Measurements from ENCODE around the gene FOXL3.
A peak's percentile ranks its signal among the peaks of the same experiment; 100 is the strongest.
"Not testable (repeated sequence)": the region's sequence is repeated elsewhere in the genome, so short reads cannot be mapped to it uniquely, and the experiment has no call there.

Gene FOXL3

DNA sequence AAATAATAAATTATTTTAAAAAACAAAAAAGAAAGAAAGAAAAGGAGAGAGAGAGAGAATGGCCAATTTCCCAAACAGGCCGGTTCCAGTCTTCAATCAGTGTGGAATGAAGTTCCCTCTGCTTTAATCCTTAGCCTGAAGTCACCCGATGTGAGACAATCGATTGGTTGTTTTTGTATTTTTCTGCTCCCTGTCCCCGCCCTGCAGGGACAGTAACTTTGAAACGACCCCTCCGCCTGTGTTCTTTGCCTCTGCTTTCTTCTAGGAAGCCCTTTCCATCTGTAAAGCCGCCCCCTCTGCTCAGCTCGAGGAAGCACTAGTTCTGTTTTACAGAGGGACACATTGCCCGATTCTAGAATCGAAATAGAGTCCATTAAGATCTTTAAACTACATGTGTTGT lies 33.4 kb downstream of the FOXL3 start:
- DNase-seq (ENCODE audit: low read depth in 2 of 2) = no peak

DNA sequence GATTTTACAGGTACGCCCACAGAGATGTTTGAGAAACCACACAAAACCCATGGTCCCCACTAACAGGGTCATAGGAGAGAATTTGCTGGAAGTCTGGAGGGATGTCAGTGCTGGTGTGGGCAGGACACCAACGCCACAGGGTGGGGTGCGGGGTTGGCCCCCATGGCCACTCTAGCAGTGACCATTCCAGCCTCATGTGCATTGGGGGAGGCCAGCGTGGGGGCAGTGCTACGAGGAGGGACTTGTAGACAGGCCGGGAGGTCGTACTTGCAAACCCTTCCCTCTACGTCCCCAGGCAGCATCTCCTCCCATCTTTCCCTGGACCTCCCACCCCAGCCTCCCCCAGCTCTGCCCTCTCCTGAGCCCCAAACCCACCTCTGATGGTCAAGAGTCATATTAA lies 34.0 kb downstream of the FOXL3 start:
- no peak for DNase-seq (ENCODE audit: low read depth in 2 of 2)

DNA sequence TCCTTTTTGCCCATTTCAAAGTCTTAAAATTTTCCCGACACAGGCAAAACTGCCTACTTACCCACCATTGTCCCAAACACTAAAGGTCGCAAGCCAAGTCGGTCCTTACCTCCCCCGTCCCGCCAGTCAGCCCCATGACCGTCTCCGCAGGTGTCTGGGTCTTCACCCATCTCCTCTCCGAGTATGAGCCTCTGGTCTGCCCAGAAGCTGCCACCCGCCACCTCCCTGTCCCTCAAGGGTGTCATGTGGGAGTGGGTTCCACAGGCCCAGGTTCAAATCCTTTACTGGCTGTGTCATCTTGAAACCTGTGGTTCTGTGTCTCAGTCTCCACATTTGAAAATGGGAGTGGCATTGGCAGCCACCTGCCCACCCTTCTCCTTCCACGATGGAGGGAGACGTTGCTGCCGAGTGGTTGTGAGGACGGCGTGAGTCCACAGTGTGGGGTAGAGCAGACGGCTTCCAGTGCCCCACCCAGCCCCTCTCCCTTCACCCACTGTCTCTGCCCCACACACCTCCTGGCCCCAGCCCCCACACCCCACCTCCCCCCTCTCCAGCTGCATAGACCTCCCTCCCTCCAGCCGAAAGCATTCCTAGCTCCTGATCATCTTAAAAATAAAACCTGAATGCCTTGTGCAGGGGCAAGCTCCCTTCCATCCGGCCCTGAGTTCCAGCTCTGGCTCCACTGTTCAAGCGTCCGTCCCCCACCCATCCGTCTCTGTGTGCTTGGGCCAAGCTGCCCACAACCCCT lies 35.3 kb downstream of the FOXL3 start:
- DNase-seq (ENCODE audit: low read depth in 2 of 2) = no peak

DNA sequence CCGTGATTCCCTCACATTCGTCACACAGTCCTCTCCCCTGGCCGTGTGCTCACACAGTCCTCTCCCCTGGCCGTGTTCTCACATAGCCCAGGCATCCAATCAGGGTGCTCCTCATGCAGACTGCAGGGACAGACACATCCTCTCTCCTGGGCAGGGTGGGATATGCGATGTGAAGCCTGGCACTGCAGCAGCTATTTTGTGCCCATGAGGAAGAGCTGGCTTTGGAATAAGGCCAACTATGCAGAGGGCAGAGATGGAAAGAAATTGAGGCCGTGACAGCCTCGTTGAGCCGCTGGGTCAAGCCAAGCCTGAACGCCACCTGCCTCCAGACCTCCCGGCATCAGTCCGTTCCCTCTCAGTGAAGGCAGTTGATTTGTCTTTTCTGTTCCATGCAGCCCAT lies 35.8 kb downstream of the FOXL3 start:
- no peak for DNase-seq (ENCODE audit: low read depth in 2 of 2)

DNA sequence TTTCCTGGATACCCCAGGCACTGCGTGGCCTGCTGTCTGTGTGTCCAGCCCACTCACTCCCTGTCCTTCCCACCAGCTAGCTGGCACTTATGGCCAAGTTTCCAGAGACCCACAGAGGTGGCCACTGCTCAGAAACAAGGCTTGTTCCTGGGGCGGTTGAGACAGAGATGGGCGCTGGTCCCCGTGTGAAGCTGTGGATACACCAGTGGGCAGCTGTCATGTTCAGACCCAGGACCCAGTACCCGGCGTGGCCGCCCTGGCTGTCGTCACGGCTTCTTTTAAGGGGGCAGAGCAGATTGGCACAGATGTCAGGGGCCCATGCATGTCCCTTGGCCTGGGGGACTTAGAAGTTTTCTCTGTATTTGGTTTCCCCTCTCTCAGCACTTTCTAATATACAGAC lies 36.3 kb downstream of the FOXL3 start:
- DNase-seq (ENCODE audit: low read depth in 2 of 2) = no peak

DNA sequence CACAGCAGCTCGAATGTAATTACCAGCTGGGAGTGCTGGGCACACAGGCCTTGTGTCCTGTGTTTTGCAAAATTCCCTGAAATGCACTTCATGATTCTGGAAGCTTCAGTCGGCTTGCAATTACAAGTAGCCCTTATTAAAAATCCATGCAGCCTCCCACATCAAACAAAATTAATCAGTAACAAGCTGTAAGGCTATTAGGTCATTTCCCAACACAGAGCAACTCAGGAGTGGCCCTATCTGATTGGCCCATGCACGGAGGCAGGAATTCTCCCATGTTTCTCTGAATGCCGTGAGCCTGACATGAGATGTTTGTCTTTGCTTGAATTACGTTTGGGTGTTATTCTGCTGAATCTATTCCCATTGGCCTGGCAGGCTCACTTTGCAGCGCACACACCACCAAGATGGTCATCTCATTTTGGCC lies 36.9 kb downstream of the FOXL3 start:
- DNase-seq (ENCODE audit: low read depth in 2 of 2) = no peak

DNA sequence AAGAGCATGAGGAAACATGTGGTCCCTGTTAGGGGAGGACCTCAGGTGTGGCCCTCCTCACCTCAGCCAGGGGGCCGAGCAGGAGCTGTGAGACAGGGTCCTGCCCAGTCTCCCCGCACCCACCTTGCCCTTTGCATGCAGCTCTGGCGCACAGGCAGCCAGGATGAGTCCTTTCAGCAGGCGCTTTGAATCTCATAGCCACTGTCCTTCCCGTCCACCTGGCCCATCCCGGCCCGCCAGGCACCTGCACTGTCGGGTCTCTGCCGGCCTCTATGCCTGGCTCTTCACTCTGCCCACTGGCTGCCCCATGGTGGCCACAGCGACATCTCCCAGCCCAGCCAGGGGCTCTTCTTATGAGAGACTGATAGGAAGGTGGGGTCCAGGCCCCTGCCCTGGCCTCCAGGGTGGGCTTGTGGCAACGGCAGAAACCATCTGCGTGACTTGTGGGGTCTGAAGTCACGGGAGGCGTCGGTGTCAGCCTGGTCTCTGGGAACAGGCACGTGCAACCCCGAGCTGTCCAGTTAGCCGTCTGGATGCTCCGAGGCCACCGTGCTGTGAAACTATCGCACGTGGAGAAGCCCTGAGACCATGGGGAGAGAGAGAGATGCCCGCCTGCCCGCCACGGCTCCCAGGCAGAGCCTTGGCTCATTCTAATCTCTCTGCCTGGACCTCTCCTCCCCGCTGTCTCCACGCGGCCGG lies 37.4 kb downstream of the FOXL3 start:
- DNase-seq (ENCODE audit: low read depth in 2 of 2) = no peak

DNA sequence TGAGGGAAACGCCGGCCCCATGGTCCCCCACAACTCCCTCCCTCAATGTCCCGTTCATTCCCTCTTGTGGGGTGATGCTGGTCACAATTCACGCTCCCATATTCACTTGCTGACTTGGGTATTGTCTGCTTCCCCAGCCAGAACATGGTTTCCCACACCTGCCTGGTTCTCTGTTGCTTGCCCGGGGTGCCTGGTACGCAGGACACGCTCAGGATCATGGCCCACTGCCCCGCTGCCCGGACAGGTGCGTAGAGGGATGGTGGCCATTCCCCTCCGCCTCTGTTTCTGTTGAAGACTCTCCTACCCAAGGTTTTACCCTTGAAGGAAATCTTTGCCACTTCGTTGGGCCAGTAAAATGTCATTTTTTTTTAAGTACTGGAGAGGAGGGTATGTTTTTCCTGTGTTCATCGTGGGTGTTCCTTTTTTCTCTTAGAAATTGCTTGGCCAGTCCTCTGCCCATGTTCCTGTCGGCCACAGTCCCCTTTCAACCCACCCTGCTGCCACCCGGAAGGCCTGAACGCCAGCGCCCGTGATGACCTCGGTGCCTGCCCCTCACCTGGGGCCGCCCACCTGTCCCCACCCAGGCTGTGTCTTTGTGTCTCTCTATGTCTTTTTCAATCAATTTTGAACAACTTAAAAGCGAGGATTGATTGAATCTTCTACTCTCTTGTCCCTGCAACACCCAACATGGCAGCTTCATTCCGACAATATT lies 38.2 kb downstream of the FOXL3 start:
- DNase-seq (ENCODE audit: low read depth in 2 of 2) = no peak

DNA sequence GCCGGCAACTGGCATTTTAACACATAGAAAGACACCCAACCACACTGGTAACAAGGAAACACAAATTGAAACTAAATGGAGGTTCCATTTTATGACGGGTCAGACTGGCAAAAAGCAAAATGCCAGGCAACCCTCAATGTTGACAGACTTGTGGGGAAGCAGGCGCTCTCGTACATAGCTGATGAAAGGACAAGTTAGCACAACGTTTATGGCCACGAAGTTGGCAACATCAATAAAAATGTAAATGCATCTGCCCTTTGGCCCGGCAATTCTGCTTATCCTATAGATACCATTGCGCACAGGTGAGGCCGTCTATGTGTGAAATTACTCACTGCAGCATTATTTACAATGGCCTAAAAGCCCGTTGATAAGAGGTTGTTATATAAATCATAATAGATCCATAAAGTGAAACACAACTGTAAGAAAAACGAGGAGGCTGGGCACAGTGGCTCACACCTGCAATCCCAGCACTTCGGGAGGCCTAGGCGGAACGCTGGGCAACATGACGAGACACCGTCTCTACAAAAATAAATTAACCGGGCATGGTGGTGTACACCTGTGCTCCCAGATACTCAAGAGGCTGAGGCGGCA lies 39.8 kb downstream of the FOXL3 start:
- no peak for DNase-seq (ENCODE audit: low read depth in 2 of 2)

DNA sequence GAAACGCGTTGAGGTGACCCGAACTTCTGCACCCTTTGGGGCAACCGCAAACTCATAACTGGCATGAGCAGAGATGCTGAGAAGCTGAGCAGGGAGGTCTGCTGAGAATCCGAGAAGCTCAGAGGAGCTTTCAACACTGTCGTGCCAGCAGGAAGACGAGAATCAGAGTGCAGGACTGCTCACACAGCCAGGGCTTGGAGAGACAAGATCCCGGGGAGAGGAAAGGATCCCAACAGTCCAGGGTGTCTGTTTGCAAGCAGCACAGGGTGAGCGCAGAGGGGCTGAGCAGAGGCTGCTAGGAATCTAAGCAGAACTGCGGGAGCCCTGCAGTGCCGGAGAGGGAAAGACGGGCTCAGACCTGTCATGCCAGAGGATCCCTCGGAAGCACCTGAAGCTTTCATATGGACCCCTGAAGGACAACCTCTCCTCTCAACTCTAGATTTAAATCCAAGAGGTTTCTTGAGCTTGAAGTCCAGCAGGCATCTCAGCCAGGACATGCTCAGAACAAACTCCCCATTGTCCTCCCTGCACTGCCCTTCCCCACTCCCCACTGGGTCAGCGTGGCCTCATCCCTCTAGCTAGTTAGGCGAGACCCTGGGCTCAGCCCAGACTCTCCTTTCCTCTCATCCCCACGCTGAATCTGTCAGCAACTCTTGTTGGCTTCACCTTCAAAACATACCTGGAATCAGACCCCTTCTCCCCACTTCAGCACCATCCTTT lies 40.7 kb downstream of the FOXL3 start:
- no peak for DNase-seq (ENCODE audit: low read depth in 2 of 2)

DNA sequence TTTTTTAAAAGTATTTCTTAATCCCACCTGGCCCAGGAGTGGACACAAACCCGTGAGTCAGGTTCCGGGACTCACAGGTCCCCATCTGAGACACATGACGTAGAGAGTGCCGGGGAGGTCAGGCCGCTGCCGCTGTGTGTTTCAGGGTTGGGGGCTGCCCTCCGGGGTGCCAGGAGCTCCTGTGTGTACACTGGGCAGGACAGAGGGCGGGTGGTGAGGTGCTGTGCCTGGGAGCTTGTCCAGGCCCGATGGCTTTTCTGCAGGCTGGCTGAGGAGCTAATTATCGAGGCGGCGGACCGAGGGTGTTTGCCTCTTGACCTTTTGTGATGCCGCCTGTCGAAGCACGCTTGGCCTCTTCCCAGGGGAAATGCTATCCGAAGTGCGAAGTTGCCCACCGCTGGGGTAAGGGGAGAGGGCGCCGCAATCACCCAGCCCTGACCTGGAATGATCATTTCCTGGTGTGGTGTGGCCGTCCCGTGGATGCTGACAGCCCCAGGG lies 42.1 kb downstream of the FOXL3 start:
- no peak for DNase-seq (ENCODE audit: low read depth in 2 of 2)

DNA sequence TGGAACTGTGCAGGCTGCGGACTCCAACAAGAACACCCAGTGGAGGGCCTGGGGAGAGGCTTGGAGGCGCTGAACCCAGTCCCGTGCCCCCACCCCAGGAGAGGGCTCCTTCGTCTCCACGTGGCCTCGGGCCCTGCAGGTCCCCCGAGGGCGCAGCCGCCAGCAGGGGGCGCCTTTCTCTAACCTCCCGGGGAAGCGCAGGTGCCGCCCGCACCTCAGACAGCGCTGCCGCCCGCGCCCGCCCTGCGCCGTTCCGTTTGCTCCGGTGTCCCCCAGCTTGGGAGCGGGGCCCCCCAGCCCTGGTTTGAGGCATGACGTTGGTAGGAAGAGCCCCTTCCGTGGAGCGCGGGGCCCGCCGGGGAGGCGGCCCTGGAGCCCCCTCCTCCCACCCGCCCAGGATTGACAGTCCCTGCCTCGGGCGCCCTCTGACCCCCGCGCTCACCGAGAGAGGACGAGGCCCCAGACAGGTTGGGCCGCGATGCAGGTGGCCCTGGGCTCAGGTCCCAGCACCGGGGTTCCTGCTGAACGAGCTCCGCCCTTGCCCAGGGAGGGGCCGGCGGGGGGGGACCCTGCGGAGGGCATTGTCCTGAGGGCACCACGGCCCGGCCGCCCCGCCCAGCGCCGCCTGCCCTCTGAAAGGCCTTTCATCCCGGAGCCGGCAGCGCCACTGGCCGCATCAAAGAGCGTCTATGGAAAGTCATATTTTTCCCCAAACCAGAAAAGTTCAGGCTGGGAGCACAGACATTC lies 42.8 kb downstream of the FOXL3 start:
- peak; percentile 87 to 97 for DNase-seq (ENCODE audit: low read depth in 2 of 2)

DNA sequence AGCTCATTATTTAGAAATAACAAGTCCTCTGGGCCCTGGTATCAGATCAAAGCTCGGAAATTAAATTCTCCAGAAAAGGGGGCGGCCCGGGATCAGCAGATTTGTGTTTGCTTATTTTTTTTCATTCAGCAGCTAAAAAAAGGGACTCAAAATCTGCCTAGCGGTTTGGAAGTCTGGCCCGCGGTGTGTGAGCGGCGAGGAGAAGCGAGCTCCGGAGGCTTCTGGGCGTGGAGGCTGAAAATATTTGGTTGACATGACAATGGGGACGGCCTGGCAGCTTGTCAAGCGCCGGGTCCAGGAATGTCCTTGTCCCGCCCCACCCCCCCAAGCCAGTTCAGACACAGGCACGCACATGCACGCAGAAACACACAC lies 43.4 kb downstream of the FOXL3 start:
- DNase-seq (ENCODE audit: low read depth in 2 of 2) = no peak

DNA sequence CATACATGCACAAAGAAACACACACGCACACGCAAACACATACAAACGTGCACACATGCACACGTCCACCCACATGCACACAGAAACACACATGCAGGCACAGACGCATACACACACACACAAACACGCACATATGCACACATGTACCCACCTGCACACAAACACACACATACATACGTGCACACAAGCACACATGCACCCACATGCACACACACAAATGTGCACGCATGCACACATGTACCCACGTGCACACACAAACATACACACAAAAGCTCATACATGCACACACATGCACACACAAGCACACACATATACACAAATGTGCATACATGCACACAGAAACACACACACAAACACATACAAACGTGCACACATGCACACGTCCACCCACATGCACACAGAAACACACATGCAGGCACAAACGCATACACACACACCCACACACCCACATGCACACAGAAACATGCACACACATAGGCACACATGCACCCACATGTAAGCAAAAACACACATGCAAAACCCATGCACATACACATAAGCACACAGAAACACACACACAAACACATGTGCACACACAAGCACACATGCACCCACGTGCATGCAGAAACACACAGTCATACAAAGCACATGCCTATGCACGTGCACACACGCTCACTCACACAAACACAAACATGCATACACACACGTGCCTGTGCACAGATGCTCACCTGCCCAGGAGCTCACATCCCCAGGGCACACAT lies 44.8 kb downstream of the FOXL3 start:
- DNase-seq (ENCODE audit: low read depth in 2 of 2) = no peak

DNA sequence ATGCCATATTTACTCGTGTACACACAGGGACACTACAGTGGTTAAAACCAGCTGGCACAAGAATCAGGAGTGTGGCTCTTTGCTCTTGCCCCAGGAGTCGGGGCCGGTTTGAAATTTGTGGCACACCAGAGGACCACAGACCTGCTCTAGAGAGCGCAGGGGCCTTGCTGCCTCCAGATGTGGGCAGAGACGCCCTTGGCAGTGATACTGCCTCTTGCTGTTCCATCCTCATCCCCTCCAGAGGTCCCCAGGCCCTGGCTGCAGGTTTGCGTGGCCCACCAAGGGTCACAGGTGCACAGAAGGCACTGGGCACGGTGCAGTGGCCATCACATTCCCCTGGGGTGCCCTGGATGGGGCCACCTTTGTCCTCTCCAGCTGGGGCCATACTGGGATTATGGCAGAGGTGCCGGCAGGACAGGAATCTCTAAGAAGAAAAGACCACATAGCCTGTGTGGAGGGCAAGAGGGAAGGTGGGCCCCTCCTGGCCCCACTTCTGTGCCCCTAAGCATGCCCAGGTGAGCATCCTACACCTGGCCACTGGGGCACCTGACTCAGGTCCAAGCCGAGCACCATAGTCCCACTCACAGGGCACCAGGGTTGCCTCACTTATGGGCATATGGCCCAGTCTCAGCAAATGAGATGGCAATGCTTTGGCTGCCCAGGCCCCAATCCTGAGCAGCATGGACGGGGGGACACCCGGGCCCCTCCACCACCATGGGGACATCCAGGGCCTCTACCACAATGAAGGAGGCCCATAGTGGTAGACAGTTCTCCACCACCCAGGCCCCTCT lies 45.6 kb downstream of the FOXL3 start:
- DNase-seq (ENCODE audit: low read depth in 2 of 2) = no peak

DNA sequence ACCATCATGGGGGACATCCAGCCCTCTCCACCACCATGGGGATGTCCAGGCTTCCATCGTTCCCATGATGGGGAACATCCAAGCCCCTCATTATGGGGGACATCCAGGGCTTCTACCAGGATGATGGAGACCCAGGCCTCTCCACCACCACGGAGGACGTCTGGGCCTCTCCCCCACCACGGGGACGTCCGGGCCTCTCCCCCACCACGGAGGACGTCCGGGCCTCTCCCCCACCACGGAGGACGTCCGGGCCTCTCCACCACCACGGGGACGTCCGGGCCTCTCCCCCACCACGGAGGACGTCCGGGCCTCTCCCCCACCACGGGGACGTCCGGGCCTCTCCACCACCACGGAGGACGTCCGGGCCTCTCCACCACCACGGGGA lies 46.2 kb downstream of the FOXL3 start:
- not testable (repeated sequence) for DNase-seq (ENCODE audit: low read depth in 2 of 2)

DNA sequence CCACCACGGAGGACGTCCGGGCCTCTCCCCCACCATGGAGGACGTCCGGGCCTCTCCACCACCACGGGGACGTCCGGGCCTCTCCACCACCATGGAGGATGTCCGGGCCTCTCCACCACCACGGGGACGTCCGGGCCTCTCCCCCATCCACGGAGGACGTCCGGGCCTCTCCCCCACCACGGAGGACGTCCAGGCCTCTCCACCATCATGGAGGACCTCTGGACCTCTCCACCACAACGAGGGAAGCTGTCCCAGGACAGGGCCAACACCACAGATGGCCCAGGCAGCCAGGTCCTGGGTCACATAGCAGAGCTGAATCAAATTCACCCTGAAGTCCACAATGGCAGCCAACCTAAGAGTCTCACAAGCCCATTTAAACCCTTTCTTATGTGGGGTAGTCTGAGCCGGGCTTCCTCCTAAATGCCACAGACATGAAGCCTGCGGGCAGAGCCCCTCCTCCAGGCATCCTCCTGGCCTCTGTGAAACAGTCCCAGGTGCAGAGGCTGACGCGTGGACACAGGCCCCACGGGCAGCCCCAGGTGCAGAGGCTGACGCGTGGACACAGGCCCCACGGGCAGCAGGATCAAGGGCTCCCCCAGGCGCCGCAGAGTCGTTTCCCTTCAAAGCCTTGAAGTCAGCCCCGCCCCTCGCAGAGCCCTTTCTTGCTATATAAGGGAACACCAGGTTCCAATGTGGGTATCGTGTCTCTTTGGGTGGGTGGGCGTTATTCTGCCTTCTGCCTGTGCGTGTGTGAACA lies 47.0 kb downstream of the FOXL3 start:
- DNase-seq (ENCODE audit: low read depth in 2 of 2) = no peak

DNA sequence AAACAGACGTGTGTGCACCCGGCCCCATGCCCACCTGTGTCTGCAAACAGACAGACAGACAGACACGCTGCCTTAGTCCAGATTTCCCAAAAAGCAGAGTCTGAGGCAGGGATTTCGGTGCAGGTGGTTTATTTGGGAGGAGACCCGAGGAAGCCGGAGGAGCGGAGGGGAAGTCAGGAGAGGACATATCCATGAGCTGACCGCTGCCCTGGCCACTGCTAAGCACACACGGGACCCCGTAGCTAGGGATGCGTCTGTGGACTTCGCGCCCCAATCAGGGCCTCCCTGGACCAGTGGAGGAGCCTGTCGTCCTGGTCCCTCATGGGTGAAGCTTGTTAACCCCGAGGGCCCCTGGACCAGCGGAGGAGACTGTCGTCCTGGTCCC lies 47.6 kb downstream of the FOXL3 start:
- no peak for DNase-seq (ENCODE audit: low read depth in 2 of 2)
